WTC11 (cell line): Measurements from ENCODE around the gene PDPN.

Experiments
- ATF1 ChIP-seq: sonication (generic); formaldehyde crosslinking; IDR thresholded peaks from 2 replicates; pipeline ENCODE4 v1.8.1; 2023; ENCODE audit warnings: mild to moderate bottlenecking, moderate library complexity, missing genetic modification reagents
- CREB1 ChIP-seq: sonication (generic); formaldehyde crosslinking; IDR thresholded peaks from 2 replicates; pipeline ENCODE4 v1.8.0; 2023; ENCODE audit warnings: mild to moderate bottlenecking, missing genetic modification reagents
- JUN ChIP-seq: sonication (generic); formaldehyde crosslinking; IDR thresholded peaks from 2 replicates; pipeline ENCODE4 v1.8.0; 2023; ENCODE audit warnings: mild to moderate bottlenecking, missing genetic modification reagents
- NR1H2 ChIP-seq: sonication (generic); formaldehyde crosslinking; IDR thresholded peaks from 2 replicates; pipeline ENCODE4 v1.9.0; 2021; ENCODE audit warnings: mild to moderate bottlenecking, moderate library complexity, missing genetic modification reagents
- NR2C2 ChIP-seq: sonication (generic); formaldehyde crosslinking; IDR thresholded peaks from 2 replicates; pipeline ENCODE4 v1.8.0; 2022; ENCODE audit warnings: mild to moderate bottlenecking, missing genetic modification reagents
- SMAD4 ChIP-seq: sonication (generic); formaldehyde crosslinking; IDR thresholded peaks from 2 replicates; pipeline ENCODE4 v1.8.0; 2022; ENCODE audit warnings: mild to moderate bottlenecking, missing genetic modification reagents
- SP1 ChIP-seq: sonication (generic); formaldehyde crosslinking; conservative IDR thresholded peaks from 2 replicates; pipeline ENCODE4 v1.8.1; 2022; ENCODE audit warnings: missing genetic modification reagents
- TCF7 ChIP-seq: sonication (generic); formaldehyde crosslinking; IDR thresholded peaks from 2 replicates; pipeline ENCODE4 v1.8.0; 2022; ENCODE audit warnings: mild to moderate bottlenecking, low read depth, missing genetic modification reagents, moderate library complexity
- TEAD1 ChIP-seq: sonication (generic); formaldehyde crosslinking; IDR thresholded peaks from 2 replicates; pipeline ENCODE4 v1.8.0; 2022; ENCODE audit warnings: mild to moderate bottlenecking, missing genetic modification reagents
- TF ChIP-seq, protein P1 (sequence below): fragments of 200-600 bp; IDR thresholded peaks from 2 replicates; pipeline ENCODE4 v1.8.0; 2022; ENCODE audit warnings: antibody characterized with exemption
- TF ChIP-seq, protein P2 (sequence below): sonication (generic); formaldehyde crosslinking; IDR thresholded peaks from 2 replicates; pipeline ENCODE4 v1.8.0; 2022; ENCODE audit warnings: missing genetic modification reagents
- TF ChIP-seq, protein P3 (sequence below): sonication (generic); formaldehyde crosslinking; IDR thresholded peaks from 2 replicates; pipeline ENCODE4 v1.8.0; 2023; ENCODE audit warnings: missing genetic modification reagents
- TF ChIP-seq, protein P4 (sequence below): sonication (generic); formaldehyde crosslinking; IDR thresholded peaks from 2 replicates; pipeline ENCODE4 v1.8.0; 2022; ENCODE audit warnings: mild to moderate bottlenecking, missing genetic modification reagents
- TF ChIP-seq, protein P5 (sequence below): sonication (generic); formaldehyde crosslinking; IDR thresholded peaks from 2 replicates; pipeline ENCODE4 v1.8.1; 2023; ENCODE audit warnings: mild to moderate bottlenecking, missing genetic modification reagents

DNA sequence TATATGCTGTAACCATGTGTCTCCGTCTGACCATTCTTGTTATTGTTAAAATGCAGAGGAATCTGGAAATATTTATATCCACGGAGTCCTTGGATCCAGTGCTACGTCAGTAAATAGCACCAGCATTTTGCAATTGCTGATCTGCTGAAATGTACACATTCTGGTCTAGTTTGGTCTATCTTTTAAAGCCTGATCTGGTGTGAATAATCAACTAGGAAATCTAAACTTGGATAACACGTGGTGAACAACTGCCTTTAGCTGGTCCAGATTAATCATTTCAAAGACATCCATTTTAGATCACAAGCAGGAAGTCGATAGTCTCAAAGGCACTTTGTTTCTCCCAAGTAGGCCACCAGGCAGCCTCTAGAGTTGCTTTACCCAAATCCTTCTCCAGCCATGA lies 32.6 kb downstream of the PDPN start:
- TF ChIP-seq ATF1 (CRISPR knock-in tag) (no peak), JUN (CRISPR knock-in tag) (no peak), TCF7 (CRISPR knock-in tag) (no peak), NR1H2 (CRISPR knock-in tag) (no peak), TEAD1 (CRISPR knock-in tag) (no peak), SP1 (CRISPR knock-in tag) (no peak), NR2C2 (CRISPR knock-in tag) (no peak), SMAD4 (CRISPR knock-in tag) (no peak), CREB1 (CRISPR knock-in tag) (no peak)
- TF ChIP-seq, protein P1, sequence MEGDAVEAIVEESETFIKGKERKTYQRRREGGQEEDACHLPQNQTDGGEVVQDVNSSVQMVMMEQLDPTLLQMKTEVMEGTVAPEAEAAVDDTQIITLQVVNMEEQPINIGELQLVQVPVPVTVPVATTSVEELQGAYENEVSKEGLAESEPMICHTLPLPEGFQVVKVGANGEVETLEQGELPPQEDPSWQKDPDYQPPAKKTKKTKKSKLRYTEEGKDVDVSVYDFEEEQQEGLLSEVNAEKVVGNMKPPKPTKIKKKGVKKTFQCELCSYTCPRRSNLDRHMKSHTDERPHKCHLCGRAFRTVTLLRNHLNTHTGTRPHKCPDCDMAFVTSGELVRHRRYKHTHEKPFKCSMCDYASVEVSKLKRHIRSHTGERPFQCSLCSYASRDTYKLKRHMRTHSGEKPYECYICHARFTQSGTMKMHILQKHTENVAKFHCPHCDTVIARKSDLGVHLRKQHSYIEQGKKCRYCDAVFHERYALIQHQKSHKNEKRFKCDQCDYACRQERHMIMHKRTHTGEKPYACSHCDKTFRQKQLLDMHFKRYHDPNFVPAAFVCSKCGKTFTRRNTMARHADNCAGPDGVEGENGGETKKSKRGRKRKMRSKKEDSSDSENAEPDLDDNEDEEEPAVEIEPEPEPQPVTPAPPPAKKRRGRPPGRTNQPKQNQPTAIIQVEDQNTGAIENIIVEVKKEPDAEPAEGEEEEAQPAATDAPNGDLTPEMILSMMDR: no peak
- TF ChIP-seq, protein P2, sequence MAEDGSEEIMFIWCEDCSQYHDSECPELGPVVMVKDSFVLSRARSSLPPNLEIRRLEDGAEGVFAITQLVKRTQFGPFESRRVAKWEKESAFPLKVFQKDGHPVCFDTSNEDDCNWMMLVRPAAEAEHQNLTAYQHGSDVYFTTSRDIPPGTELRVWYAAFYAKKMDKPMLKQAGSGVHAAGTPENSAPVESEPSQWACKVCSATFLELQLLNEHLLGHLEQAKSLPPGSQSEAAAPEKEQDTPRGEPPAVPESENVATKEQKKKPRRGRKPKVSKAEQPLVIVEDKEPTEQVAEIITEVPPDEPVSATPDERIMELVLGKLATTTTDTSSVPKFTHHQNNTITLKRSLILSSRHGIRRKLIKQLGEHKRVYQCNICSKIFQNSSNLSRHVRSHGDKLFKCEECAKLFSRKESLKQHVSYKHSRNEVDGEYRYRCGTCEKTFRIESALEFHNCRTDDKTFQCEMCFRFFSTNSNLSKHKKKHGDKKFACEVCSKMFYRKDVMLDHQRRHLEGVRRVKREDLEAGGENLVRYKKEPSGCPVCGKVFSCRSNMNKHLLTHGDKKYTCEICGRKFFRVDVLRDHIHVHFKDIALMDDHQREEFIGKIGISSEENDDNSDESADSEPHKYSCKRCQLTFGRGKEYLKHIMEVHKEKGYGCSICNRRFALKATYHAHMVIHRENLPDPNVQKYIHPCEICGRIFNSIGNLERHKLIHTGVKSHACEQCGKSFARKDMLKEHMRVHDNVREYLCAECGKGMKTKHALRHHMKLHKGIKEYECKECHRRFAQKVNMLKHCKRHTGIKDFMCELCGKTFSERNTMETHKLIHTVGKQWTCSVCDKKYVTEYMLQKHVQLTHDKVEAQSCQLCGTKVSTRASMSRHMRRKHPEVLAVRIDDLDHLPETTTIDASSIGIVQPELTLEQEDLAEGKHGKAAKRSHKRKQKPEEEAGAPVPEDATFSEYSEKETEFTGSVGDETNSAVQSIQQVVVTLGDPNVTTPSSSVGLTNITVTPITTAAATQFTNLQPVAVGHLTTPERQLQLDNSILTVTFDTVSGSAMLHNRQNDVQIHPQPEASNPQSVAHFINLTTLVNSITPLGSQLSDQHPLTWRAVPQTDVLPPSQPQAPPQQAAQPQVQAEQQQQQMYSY (CRISPR knock-in tag): no peak
- TF ChIP-seq, protein P3, sequence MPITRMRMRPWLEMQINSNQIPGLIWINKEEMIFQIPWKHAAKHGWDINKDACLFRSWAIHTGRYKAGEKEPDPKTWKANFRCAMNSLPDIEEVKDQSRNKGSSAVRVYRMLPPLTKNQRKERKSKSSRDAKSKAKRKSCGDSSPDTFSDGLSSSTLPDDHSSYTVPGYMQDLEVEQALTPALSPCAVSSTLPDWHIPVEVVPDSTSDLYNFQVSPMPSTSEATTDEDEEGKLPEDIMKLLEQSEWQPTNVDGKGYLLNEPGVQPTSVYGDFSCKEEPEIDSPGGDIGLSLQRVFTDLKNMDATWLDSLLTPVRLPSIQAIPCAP (CRISPR knock-in tag): no peak
- TF ChIP-seq, protein P4, sequence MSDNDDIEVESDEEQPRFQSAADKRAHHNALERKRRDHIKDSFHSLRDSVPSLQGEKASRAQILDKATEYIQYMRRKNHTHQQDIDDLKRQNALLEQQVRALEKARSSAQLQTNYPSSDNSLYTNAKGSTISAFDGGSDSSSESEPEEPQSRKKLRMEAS: no peak
- TF ChIP-seq, protein P5, sequence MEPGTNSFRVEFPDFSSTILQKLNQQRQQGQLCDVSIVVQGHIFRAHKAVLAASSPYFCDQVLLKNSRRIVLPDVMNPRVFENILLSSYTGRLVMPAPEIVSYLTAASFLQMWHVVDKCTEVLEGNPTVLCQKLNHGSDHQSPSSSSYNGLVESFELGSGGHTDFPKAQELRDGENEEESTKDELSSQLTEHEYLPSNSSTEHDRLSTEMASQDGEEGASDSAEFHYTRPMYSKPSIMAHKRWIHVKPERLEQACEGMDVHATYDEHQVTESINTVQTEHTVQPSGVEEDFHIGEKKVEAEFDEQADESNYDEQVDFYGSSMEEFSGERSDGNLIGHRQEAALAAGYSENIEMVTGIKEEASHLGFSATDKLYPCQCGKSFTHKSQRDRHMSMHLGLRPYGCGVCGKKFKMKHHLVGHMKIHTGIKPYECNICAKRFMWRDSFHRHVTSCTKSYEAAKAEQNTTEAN (CRISPR knock-in tag): no peak
